Measurements from ENCODE around the gene SCYL1.

SCYL1 gene

DNA sequence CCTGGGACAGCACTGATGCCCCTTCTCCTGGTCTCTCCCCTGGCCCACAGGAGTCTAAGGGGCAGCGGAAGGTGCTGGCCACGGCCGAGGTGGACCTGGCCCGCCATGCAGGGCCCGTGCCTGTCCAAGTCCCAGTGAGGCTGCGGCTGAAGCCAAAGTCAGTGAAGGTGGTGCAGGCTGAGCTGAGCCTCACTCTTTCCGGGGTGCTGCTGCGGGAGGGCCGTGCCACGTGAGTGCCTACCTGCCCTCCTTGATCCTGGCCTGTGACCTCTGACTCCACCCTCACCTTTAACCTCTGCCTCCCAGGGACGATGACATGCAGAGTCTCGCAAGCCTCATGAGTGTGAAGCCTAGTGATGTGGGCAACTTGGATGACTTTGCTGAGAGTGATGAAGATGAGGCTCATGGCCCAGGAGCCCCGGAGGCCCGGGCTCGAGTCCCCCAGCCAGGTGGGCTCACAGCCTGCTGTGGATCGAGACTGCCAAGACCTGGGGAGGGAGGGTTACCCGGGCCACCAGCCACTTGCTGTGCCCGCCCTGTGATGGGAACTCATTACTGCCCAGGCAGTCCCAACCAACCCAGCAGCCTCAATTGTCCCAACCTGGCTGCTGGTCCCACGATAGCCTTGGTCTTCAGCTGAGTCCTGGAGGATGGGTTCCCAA, 55.3 kb downstream of the SCYL1 start:
- TF ChIP-seq, protein P1, sequence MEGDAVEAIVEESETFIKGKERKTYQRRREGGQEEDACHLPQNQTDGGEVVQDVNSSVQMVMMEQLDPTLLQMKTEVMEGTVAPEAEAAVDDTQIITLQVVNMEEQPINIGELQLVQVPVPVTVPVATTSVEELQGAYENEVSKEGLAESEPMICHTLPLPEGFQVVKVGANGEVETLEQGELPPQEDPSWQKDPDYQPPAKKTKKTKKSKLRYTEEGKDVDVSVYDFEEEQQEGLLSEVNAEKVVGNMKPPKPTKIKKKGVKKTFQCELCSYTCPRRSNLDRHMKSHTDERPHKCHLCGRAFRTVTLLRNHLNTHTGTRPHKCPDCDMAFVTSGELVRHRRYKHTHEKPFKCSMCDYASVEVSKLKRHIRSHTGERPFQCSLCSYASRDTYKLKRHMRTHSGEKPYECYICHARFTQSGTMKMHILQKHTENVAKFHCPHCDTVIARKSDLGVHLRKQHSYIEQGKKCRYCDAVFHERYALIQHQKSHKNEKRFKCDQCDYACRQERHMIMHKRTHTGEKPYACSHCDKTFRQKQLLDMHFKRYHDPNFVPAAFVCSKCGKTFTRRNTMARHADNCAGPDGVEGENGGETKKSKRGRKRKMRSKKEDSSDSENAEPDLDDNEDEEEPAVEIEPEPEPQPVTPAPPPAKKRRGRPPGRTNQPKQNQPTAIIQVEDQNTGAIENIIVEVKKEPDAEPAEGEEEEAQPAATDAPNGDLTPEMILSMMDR (IDR thresholded peaks at IDR 0.05; ENCODE audit: low read depth, low read length): no peak
- Histone ChIP-seq H3K4me1 (no peaks in the 10 kb centered on the region), H3K36me3 (no peaks in the 10 kb centered on the region), H3K9me3 (no peaks in the 10 kb centered on the region), H3K4me3 (ENCODE audit: low read depth, low read length) (no peak overlapping the region), H3K27me3 (no peaks in the 10 kb centered on the region)
- no peak for DNase-seq

DNA sequence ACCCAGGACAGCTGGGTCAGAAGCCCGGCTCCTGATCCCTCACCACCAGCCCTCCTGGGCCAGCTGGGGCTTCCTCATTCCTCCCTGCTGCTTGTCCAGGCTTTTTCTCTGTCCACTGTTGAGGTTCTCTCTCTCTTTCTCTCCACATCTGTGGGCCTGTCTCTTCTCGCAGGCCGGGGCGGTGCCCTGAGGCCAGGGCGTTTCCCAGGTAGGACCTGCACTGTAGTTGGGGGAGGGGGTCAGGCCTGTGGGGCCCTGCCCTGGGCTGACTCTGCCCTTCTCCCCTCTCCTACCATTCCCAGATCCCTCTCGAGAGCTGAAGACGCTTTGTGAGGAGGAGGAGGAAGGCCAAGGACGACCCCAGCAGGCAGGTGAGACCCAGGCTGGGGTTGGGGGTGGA, 55.9 kb downstream of the SCYL1 start:
- TF ChIP-seq, protein P1 (IDR thresholded peaks at IDR 0.05; ENCODE audit: low read depth, low read length): no peak
- no peaks in the 10 kb centered on the region for H3K27me3 ChIP-seq
- no peak overlapping the region for H3K4me3 ChIP-seq (ENCODE audit: low read depth, low read length)
- DNase-seq: no peak
- H3K36me3 ChIP-seq: no peaks in the 10 kb centered on the region
- no peaks in the 10 kb centered on the region for H3K4me1 ChIP-seq
- no peaks in the 10 kb centered on the region for H3K9me3 ChIP-seq

DNA sequence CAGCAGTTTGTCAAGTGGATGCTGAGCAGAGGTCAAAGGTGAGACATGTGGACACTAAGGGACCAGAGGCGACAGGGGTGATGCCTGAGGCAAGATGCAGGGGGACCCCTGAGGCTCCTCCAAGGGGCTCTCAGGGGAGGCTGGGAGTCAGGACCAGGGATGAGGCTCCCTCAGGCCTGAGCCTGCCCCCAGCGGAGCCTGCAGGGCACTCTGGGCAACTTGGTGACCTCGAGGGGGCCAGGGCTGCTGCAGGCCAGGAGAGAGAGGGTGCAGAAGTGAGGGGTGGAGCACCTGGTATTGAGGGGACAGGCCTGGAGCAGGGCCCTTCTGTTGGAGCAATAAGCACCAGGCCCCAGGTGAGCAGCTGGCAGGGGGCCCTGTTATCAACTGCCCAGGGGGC, 57.0 kb downstream of the SCYL1 start:
- TF ChIP-seq, protein P1 (IDR thresholded peaks at IDR 0.05; ENCODE audit: low read depth, low read length): no peak
- H3K4me3 ChIP-seq (ENCODE audit: low read depth, low read length): no peak overlapping the region
- DNase-seq: no peak
- H3K27me3 ChIP-seq: no peaks in the 10 kb centered on the region
- H3K4me1 ChIP-seq: no peaks in the 10 kb centered on the region
- no peaks in the 10 kb centered on the region for H3K36me3 ChIP-seq
- H3K9me3 ChIP-seq: no peaks in the 10 kb centered on the region

DNA sequence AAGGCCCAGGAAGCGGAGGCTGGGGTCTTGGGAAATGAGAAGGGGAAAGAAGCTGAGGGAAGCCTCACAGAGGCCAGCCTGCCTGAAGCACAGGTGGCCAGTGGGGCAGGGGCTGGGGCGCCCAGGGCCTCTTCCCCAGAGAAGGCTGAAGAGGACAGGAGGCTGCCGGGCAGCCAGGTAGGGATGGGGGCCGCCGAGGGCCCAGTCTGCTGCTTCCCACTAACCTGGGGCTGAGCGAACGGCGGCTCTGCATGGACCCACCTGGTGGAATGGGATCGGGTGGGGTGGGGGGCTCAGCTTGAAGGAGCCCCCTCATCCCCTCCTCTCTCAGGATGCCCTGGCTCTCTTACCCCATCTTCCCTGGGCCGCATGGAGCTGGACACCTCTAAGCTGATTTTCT, 58.7 kb downstream of the SCYL1 start:
- H3K36me3 ChIP-seq: no peaks in the 10 kb centered on the region

DNA sequence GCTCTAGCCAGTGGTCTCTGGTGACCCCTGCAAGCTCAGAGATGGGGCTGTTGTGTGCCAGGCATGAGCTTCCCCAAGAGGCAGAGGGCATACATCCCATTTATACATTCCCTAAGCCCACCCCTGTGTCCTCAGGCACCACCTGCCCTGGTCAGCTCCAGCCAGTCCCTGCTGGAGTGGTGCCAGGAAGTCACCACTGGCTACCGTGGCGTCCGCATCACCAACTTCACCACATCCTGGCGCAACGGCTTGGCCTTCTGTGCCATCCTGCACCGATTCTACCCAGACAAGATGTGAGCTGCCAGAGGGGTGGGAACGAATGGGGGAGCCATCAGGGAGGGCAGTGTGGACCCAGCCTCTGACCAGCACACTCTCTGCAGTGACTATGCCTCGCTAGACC, 59.2 kb downstream of the SCYL1 start:
- H3K9me3 ChIP-seq: no peaks in the 10 kb centered on the region
- no peaks in the 10 kb centered on the region for H3K36me3 ChIP-seq
- DNase-seq: no peak
- no peak overlapping the region for H3K4me3 ChIP-seq (ENCODE audit: low read depth, low read length)
- H3K4me1 ChIP-seq: no peaks in the 10 kb centered on the region
- TF ChIP-seq, protein P1 (IDR thresholded peaks at IDR 0.05; ENCODE audit: low read depth, low read length): no peak
- no peaks in the 10 kb centered on the region for H3K27me3 ChIP-seq

More for the DNA sequence above, 58.7 kb downstream of the SCYL1 start:
- Histone ChIP-seq H3K4me1 (no peaks in the 10 kb centered on the region), H3K27me3 (no peaks in the 10 kb centered on the region), H3K4me3 (ENCODE audit: low read depth, low read length) (no peak overlapping the region), H3K9me3 (no peaks in the 10 kb centered on the region)
- no peak for DNase-seq
- TF ChIP-seq, protein P1 (IDR thresholded peaks at IDR 0.05; ENCODE audit: low read depth, low read length): no peak

DNA sequence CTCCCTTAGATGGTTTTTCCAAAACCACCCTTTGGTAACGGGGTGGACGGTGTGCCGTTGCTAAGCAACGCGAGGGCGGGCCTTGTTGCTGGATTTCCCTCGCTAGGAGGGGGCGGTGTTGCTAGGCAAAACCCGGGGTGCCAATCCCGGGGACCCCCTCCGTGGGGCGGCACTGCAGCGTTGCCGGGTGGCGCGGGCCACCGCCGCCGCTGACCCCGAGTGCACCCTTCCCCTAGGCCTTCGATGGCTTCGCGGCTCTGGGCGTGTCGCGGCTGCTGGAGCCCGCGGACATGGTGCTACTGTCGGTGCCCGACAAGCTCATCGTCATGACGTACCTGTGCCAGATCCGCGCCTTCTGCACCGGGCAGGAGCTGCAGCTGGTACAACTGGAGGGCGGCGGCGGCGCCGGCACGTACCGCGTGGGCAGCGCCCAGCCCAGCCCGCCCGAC, 59.9 kb downstream of the SCYL1 start:
- TF ChIP-seq, protein P1 (IDR thresholded peaks at IDR 0.05; ENCODE audit: low read depth, low read length): no peak
- Histone ChIP-seq H3K4me1 (no peaks in the 10 kb centered on the region), H3K27me3 (no peaks in the 10 kb centered on the region), H3K36me3 (no peaks in the 10 kb centered on the region), H3K9me3 (no peaks in the 10 kb centered on the region), H3K4me3 (ENCODE audit: low read depth, low read length) (no peak overlapping the region)
- DNase-seq: no peak

Data from BE2C (cell line).